Endothelial cell of umbilical vein (primary cell): ENCODE measurements around the gene VEGFC. TPM values are rescaled to one million over a fixed set of nuclear protein-coding genes. Genes with fewer than 3 reads are reported as not detected.

Source experiments
- BruUV-seq: library from RNA; stranded (reverse); fragments of 400-500 nt; replicated peaks from 2 replicates; lab custom pipeline; 2021; lab: Mats Ljungman, UMichigan
- CTCF ChIA-PET: fragments of 300-600, 350-600 bp; sonication (Branson Sonifier 250); formaldehyde crosslinking; loops from one replicate; lab custom pipeline; 2021; ENCODE audit warnings: antibody characterized with exemption, inconsistent platforms; lab: Charles Lee
- POLR2A ChIA-PET: fragments of 300-600, 350-600 bp; sonication (Branson Sonifier 250); formaldehyde crosslinking; loops from one replicate; lab custom pipeline; 2021; ENCODE audit warnings: antibody characterized with exemption, inconsistent platforms; lab: Charles Lee
- DNase-seq: peaks from one replicate; pipeline ENCODE4 v3.0.0-alpha.2; 2011; ENCODE audit warnings: low read depth, low spot score
- FAIRE-seq: peaks from 2 replicates; lab custom pipeline; 2011; peaks lifted over from hg19 to GRCh38; lab: Jason Lieb, UNC
- H2AFZ ChIP-seq: 2 replicates; pipeline ENCODE4 v1.6.0; 2012; ENCODE audit warnings: low read depth, low read length, control low read depth, inconsistent platforms
- H3K27ac ChIP-seq: 2 replicates; pipeline ENCODE4 v1.5.1; 2011; ENCODE audit warnings: low read depth, mild to moderate bottlenecking, control low read depth, low read length, moderate library complexity; ENCODE audit not compliant: insufficient read depth
- H3K27me3 ChIP-seq, 2 experiments: 2 replicates each; pipeline versions ENCODE4 v1.6.0 to v1.6.1; 2011; ENCODE audit warnings: low read length in 2 of 2, mixed read lengths in 1 of 2; ENCODE audit not compliant: control insufficient read depth in 2 of 2, insufficient read depth in 2 of 2
- H3K36me3 ChIP-seq, 2 experiments: 2 replicates in 1 of 2; 3 replicates in 1 of 2; pipeline ENCODE4 v1.5.1; 2011; ENCODE audit warnings: low read length in 2 of 2, mild to moderate bottlenecking in 1 of 2, moderate library complexity in 1 of 2; ENCODE audit not compliant: control insufficient read depth in 2 of 2, insufficient read depth in 2 of 2; ENCODE audit errors: extremely low read depth in 1 of 2
- H3K4me1 ChIP-seq: 3 replicates; pipeline ENCODE4 v1.5.1; 2011; ENCODE audit warnings: mild to moderate bottlenecking, low read length; ENCODE audit not compliant: control insufficient read depth, insufficient read depth; ENCODE audit errors: extremely low read depth
- H3K4me2 ChIP-seq: 2 replicates; pipeline ENCODE4 v1.6.1; 2011; ENCODE audit warnings: low read length, control low read depth, mixed read lengths; ENCODE audit not compliant: insufficient read depth
- H3K4me3 ChIP-seq, 3 experiments: fragments of 200-600 bp in 1 of 3; sonication (generic), shearing (Covaris generic) in 1 of 3; replicated peaks in 1 of 3; 2 replicates each; pipeline ENCODE4 v1.5.1; 2011 to 2016; ENCODE audit warnings: control low read depth in 3 of 3, low read length in 3 of 3, mild to moderate bottlenecking in 2 of 3, inconsistent platforms in 1 of 3, low read depth in 1 of 3, moderate library complexity in 1 of 3; ENCODE audit not compliant: insufficient read depth in 1 of 3
- H3K79me2 ChIP-seq: 2 replicates; pipeline ENCODE4 v1.6.0; 2012; ENCODE audit warnings: low read length, inconsistent platforms; ENCODE audit not compliant: control insufficient read depth, insufficient read depth
- H3K9ac ChIP-seq: replicated peaks from 2 replicates; pipeline ENCODE3; 2011; ENCODE audit warnings: low read length, control low read depth; ENCODE audit not compliant: insufficient read depth; ENCODE audit errors: extremely low read depth
- H3K9me1 ChIP-seq: replicated peaks from 3 replicates; pipeline ENCODE4 v1.6.0; 2011; ENCODE audit warnings: mild to moderate bottlenecking, low read length; ENCODE audit not compliant: control insufficient read depth, insufficient read depth; ENCODE audit errors: extremely low read depth
- H3K9me3 ChIP-seq: replicated peaks from 2 replicates; pipeline ENCODE4 v1.5.1; 2012; ENCODE audit warnings: low read length, inconsistent platforms; ENCODE audit not compliant: control insufficient read depth, insufficient read depth
- H4K20me1 ChIP-seq: replicated peaks from 2 replicates; pipeline ENCODE3; 2011; ENCODE audit warnings: mild to moderate bottlenecking, low read length; ENCODE audit not compliant: control insufficient read depth, insufficient read depth; ENCODE audit errors: extremely low read depth
- CTCF ChIP-seq, 2 donors: IDR thresholded peaks; 1 replicate in 1 of 2; 2 replicates in 1 of 2; pipeline ENCODE4 v1.5.1; 2011; ENCODE audit warnings: low read length in 2 of 2, mild to moderate bottlenecking in 2 of 2, moderate library complexity in 2 of 2, control low read depth in 1 of 2, inconsistent platforms in 1 of 2, low read depth in 1 of 2; ENCODE audit not compliant: insufficient read depth in 1 of 2; ENCODE audit errors: extremely low read depth in 1 of 2
- EZH2 ChIP-seq: IDR thresholded peaks from 2 replicates; pipeline ENCODE4 v1.6.1; 2012; ENCODE audit warnings: borderline replicate concordance, low read depth, mild to moderate bottlenecking, moderate library complexity, low read length, inconsistent platforms; ENCODE audit not compliant: severe bottlenecking
- FOS ChIP-seq: IDR thresholded peaks from 2 replicates; pipeline ENCODE4 v1.6.1; 2011; ENCODE audit warnings: mild to moderate bottlenecking, low read length, moderate library complexity, borderline replicate concordance; ENCODE audit not compliant: insufficient read depth
- GATA2 ChIP-seq: IDR thresholded peaks from 2 replicates; pipeline ENCODE4 v1.7.0; 2011; ENCODE audit warnings: low read depth, mild to moderate bottlenecking, moderate library complexity, mixed read lengths, low read length; ENCODE audit not compliant: insufficient read length, insufficient read depth
- JUN ChIP-seq: IDR thresholded peaks from 2 replicates; pipeline ENCODE4 v1.6.1; 2011; ENCODE audit warnings: borderline replicate concordance, low read depth; ENCODE audit not compliant: insufficient read length, insufficient read depth
- MAX ChIP-seq: IDR thresholded peaks from 2 replicates; pipeline ENCODE4 v1.6.1; 2011; ENCODE audit not compliant: insufficient read depth, insufficient read length
- MYC ChIP-seq: IDR thresholded peaks from one replicate; pipeline ENCODE4 v1.6.1; 2011; ENCODE audit warnings: mild to moderate bottlenecking, low read depth, low read length
- POLR2A ChIP-seq: IDR thresholded peaks from 2 replicates; pipeline ENCODE4 v1.6.1; 2012; ENCODE audit warnings: low read depth, mild to moderate bottlenecking, control low read depth, low read length
- POLR2AphosphoS5 ChIP-seq: IDR thresholded peaks from 2 replicates; pipeline ENCODE4 v1.6.1; 2012; ENCODE audit warnings: low read depth, mild to moderate bottlenecking, control low read depth, low read length, moderate library complexity; ENCODE audit not compliant: insufficient read depth
- dilution Hi-C: fragments of 300-500 bp; cut with MboI; formaldehyde crosslinking; loops from one replicate; pipeline ENCODE4 v1.15.0; 2019; ENCODE audit warnings: low sequenced_read_pairs; ENCODE audit not compliant: extremely low pct_ligation_motif_present
- intact Hi-C: fragments of 100-400 bp; cut with micrococcal nuclease; formaldehyde crosslinking; loops from one replicate; pipeline ENCODE4 v1.10.0; 2022
- polyA plus RNA-seq, 4 experiments: library from polyadenylated mRNA; depleted of rRNA in 3 of 4; stranded (reverse) in 3 of 4; unstranded in 1 of 4; fragments of >200 nt; gene quantifications; 2 replicates each; pipeline versions ENCODE4 v1.2.1 to v1.2.3, GENCODE V29; 2011 to 2012; ENCODE audit warnings: missing spikeins in 1 of 4
- total RNA-seq: library from RNA; stranded (reverse); gene quantifications from 2 replicates; pipeline ENCODE4 v1.2.3, GENCODE V29; 2021

VEGFC gene
- total and polyA plus RNA-seq, 2 donors (not counting 3 experiments of a cell fraction or from before 2014, with no cell fraction given): 20.4 to 34.9 TPM

GRCh38 chr4:176817204-176817603, 24.5 kb upstream of the VEGFC start:
- Histone ChIP-seq H3K9me3 (no peaks in the 10 kb centered on the region), H3K79me2 (no peaks in the 10 kb centered on the region), H3K36me3 (no peaks in the 10 kb centered on the region), H4K20me1 (no peaks in the 10 kb centered on the region), H3K4me1 (peaks cover 7% of the 10 kb centered on the region), H3K9me1 (no peaks in the 10 kb centered on the region), H2AFZ (no peak overlapping the region), H3K4me2 (no peak overlapping the region), H3K27ac (no peak overlapping the region), H3K4me3 (no peak overlapping the region), H3K27me3 (no peaks in the 10 kb centered on the region), H3K9ac (no peak overlapping the region)
- CTCF ChIA-PET: no interaction called here
- POLR2A ChIA-PET: no interaction called here
- intact Hi-C loops: no loop called here
- DNase-seq (no peak), FAIRE-seq (no peak)
- no peak for TF ChIP-seq FOS
- BruUV-seq: no TSS peak
- dilution Hi-C loops: no loop called here

- CTCF ChIA-PET: no interaction called here
- H3K79me2 ChIP-seq: no peaks in the 10 kb centered on the region
- intact Hi-C loops: no loop called here
- no peaks in the 10 kb centered on the region for H4K20me1 ChIP-seq
- H3K36me3 ChIP-seq: no peaks in the 10 kb centered on the region
- BruUV-seq: no TSS peak
- no peak overlapping the region for H3K4me3 ChIP-seq
- H3K27me3 ChIP-seq: no peaks in the 10 kb centered on the region
- no peaks in the 10 kb centered on the region for H3K9me3 ChIP-seq
- H3K27ac ChIP-seq: no peak overlapping the region
- DNase-seq (no peak), FAIRE-seq (no peak)
- POLR2A ChIA-PET: no interaction called here
- TF ChIP-seq EZH2: no peak
- TF ChIP-seq CTCF (IDR thresholded peaks at IDR 0.05; ENCODE audit: extremely low read depth in 1 of 2, insufficient read depth in 1 of 2, low read depth in 1 of 2, low read length in 2 of 2): no peak
- no peak for TF ChIP-seq GATA2
- TF ChIP-seq MYC: no peak
- TF ChIP-seq FOS: no peak
- no peak for TF ChIP-seq POLR2A
- no peak for TF ChIP-seq JUN
- no peak for TF ChIP-seq MAX
- TF ChIP-seq POLR2AphosphoS5: no peak
- H3K9me1 ChIP-seq: no peaks in the 10 kb centered on the region
- H3K9ac ChIP-seq: no peak overlapping the region
- no peak overlapping the region for H3K4me2 ChIP-seq
- H3K4me1 ChIP-seq: peaks cover 23% of the 10 kb centered on the region
- H2AFZ ChIP-seq: no peak overlapping the region
- dilution Hi-C loops: no loop called here
These were observed 22.0 kb upstream of the VEGFC start for GRCh38 chr4:176814770-176815169.
